Esophagus muscularis mucosa (tissue), 4 donors: Measurements from ENCODE around the gene RBM19.

Experiments
- CTCF ChIP-seq, 3 experiments: fragments of 200-600 bp in 2 of 3; fragments of 450-650 bp in 1 of 3; sonication (generic) in 2 of 3; IDR thresholded peaks; one replicate each; pipeline ENCODE4 v1.5.1; 2017 to 2019; ENCODE audit warnings: antibody characterized with exemption in 3 of 3, mild to moderate bottlenecking in 2 of 3, moderate library complexity in 1 of 3
- EP300 ChIP-seq: sonication (generic); formaldehyde crosslinking; IDR thresholded peaks from one replicate; pipeline ENCODE4 v1.6.1; 2017; ENCODE audit warnings: antibody characterized with exemption
- POLR2A ChIP-seq: fragments of 450-650 bp; IDR thresholded peaks from one replicate; pipeline ENCODE4 v1.6.1; 2017; ENCODE audit warnings: antibody characterized with exemption, moderate library complexity, mild to moderate bottlenecking, low read depth
- POLR2AphosphoS5 ChIP-seq, 2 donors: sonication (generic); formaldehyde crosslinking; IDR thresholded peaks; one replicate each; pipeline ENCODE4 v1.6.1; 2017; ENCODE audit warnings: antibody characterized with exemption in 2 of 2

- TF ChIP-seq POLR2AphosphoS5 (IDR thresholded peaks at IDR 0.05) (no peak), CTCF (IDR thresholded peaks at IDR 0.05) (no peak), POLR2A (no peak), EP300 (no peak)
These were observed 112.6 kb downstream of the RBM19 start for GRCh38 chr12:113853491-113853890.
